ENCODE results near the gene CACNA1G. TPM values are rescaled to one million over a fixed set of nuclear protein-coding genes. Genes with fewer than 3 reads are reported as not detected.

The CACNA1G gene
- total and polyA plus RNA-seq, 9 of the 15 experiments (the other 6 are each of a cell fraction or from before 2014, with no cell fraction given), result 0.01 TPM; not detected in 8

DNA sequence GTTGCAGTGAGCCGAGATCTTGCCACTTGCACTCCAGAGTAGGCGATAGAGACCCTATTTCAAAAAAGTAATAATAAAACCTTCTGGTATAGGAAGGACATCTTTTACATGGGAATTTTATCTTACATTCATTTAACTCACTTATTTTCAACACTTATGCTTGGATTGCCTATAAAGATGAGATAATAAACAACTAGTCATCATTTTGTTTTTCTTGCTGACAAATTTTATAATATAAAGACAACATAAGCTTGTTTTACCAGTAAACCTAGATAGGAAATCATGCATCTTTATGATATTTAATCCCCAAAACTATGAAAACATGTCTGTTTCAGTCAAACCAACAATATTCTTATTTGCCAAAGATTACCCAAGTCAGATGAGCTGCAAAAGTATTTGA is 91.1 kb downstream of the CACNA1G start (continued):
- TF ChIP-seq, protein P1, sequence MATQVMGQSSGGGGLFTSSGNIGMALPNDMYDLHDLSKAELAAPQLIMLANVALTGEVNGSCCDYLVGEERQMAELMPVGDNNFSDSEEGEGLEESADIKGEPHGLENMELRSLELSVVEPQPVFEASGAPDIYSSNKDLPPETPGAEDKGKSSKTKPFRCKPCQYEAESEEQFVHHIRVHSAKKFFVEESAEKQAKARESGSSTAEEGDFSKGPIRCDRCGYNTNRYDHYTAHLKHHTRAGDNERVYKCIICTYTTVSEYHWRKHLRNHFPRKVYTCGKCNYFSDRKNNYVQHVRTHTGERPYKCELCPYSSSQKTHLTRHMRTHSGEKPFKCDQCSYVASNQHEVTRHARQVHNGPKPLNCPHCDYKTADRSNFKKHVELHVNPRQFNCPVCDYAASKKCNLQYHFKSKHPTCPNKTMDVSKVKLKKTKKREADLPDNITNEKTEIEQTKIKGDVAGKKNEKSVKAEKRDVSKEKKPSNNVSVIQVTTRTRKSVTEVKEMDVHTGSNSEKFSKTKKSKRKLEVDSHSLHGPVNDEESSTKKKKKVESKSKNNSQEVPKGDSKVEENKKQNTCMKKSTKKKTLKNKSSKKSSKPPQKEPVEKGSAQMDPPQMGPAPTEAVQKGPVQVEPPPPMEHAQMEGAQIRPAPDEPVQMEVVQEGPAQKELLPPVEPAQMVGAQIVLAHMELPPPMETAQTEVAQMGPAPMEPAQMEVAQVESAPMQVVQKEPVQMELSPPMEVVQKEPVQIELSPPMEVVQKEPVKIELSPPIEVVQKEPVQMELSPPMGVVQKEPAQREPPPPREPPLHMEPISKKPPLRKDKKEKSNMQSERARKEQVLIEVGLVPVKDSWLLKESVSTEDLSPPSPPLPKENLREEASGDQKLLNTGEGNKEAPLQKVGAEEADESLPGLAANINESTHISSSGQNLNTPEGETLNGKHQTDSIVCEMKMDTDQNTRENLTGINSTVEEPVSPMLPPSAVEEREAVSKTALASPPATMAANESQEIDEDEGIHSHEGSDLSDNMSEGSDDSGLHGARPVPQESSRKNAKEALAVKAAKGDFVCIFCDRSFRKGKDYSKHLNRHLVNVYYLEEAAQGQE (IDR thresholded peaks at IDR 0.05; ENCODE audit: borderline replicate concordance), result no peak
- TF ChIP-seq, protein P1 (CRISPR knock-in tag; IDR thresholded peaks at IDR 0.05; ENCODE audit: low read depth), result no peak
- no peak for TF ChIP-seq CBX3 (IDR thresholded peaks at IDR 0.05; ENCODE audit: borderline replicate concordance in 1 of 2, low read length in 2 of 2)
